D721Med (cell line): ENCODE data around the gene BMP2K.

ENCODE experiments used
- DNase-seq: peaks from one replicate; pipeline ENCODE4 v3.0.0; 2011; ENCODE audit warnings: low spot score; ENCODE audit not compliant: insufficient read length
- FAIRE-seq: peaks from 2 replicates; lab custom pipeline; 2011; peaks lifted over from hg19 to GRCh38; lab: Jason Lieb, UNC
- CTCF ChIP-seq: IDR thresholded peaks from 2 replicates; pipeline ENCODE4 v1.5.1; 2012; ENCODE audit warnings: mild to moderate bottlenecking, control low read depth; ENCODE audit not compliant: insufficient read depth; ENCODE audit errors: missing control alignments

BMP2K gene

DNA sequence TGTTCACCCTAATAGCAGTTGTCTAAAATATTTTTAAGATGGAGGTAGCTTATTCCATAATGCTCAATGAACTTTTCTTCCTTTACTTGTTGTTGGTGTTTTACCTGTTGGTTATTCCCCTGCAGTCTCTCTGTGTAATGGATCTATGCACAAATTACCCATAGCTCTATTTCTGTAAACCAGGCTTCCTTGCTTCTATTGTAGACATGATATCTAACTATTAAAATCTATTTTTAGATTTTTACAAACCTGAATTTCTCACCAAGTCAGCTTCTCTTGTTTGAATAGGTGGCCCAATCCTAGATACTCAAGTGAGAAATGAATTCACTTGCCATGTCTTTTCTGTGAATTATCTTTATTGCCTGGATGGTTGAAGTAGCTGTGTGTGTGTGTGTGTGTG, 24.8 kb downstream of the BMP2K start:
- FAIRE-seq (no peak), DNase-seq (no peak)
- TF ChIP-seq CTCF, result no peak

DNA sequence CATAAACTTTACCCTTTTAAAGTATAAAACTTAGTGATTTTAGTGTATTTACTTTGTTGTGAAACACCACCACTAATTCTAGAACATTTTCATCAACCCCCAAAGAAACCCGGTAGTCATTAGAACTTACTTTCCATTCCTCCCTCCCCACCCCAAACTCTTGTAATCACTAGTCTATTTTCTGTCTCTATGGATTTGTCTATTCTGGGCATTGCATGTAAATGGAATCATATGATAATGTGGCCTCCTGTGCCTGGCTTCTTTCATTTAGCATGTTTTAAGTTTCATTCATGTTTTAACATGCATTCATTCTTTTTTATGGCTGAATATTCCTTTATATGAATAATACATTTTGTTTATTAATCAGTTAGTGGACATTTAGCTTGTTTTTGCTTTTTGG, 27.8 kb downstream of the BMP2K start:
- no peak for FAIRE-seq
- no peak for DNase-seq
- no peak for TF ChIP-seq CTCF

DNA sequence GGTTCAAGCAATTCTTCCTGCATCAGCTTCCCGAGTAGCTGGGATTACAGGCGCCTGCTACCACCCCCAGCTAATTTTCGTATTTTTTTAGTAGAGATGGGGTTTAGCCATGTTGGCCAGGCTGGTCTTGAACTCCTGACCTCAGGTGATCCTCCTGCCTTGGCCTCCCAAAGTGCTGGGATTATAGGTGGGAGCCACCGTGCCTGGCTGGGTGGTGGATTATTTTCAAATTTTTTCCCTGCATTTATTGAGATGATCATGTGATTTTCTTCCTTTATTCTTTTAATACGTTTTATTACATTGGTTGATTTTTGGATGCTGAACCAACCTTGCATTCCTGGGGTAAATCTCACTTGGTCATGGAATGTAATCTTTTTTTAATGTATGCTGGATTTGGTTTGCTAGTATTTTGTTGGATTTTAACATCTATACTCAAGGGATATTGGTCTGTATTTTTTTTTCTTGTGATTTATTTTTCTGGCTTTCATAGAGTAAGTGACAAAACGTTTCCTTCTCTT, 30.9 kb downstream of the BMP2K start:
- no peak for TF ChIP-seq CTCF
- no peak for FAIRE-seq

GRCh38 chr4:78809295-78809694, 33.1 kb downstream of the BMP2K start:
- no peak for FAIRE-seq
- DNase-seq, result no peak
- TF ChIP-seq CTCF, result no peak

More for the DNA sequence above, 30.9 kb downstream of the BMP2K start:
- DNase-seq, result no peak

DNA sequence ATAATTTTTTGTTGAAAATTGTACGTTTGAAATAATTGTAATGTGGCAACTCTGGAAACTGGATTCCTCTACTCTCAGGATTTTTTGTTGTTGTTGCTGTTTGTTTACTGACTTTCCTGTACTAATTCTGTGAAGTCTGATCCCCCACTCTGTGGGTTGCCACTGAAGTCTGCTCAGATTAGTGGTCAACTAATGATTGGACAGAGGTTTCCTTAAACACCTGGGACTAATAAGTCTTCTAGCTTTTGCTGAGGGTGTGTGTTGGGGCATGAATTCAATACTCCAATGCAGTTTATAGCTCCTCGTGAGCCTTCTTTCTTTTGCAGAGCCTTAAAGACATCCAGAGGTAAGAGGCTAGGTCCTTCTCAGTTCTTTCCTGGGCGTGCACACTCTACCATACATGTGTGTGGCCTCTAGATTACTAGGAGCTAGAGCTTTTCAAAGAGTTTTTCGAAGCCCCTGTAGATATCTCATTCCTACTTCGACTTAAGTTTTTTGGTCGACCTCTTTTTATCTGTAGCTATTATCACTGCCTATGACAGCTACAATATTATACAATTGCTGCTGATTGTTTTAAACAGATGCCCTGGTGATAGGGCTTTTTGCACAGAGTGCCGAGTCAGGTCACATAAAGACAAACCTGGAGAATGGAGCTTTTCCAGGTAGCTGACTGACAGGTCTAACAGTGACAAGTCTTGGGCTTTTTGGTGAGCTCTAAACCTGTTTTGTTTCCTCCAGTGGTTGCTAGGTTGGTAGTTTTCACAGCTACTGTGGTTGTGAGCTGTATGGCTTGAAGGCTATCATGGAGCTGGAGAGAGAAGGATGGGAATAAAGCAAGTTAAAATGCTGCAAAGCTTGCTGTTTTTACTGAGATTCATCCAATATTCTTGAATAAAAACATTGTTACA, 34.0 kb downstream of the BMP2K start:
- no peak for TF ChIP-seq CTCF
- DNase-seq (no peak), FAIRE-seq (peak; percentile 73)

- FAIRE-seq (peak; percentile 60), DNase-seq (no peak)
- TF ChIP-seq CTCF, result no peak
Measured at GRCh38 chr4:78811034-78811433, 34.9 kb downstream of the BMP2K start.
